Activated CD4-positive, alpha-beta T cell treated with anti-CD3 and anti-CD28 coated beads for 36 hours (primary cell): ENCODE data around the gene XPR1. TPM values are rescaled to one million over a fixed set of nuclear protein-coding genes. Genes with fewer than 3 reads are reported as not detected.

Experiments used
- ATAC-seq: fragments of 200-7000 bp; cut with Tn5 transposase; one replicate; pipeline ENCODE4 v1.10.0; 2021; ENCODE audit warnings: mild to moderate bottlenecking, moderate library complexity
- CTCF ChIA-PET: fragments of 350-600 bp; sonication (Branson Sonifier 250); formaldehyde crosslinking; loops from one replicate; lab custom pipeline; 2021; ENCODE audit warnings: antibody characterized with exemption; lab: Charles Lee
- POLR2A ChIA-PET: fragments of 350-600 bp; sonication (Branson Sonifier 250); formaldehyde crosslinking; loops from one replicate; lab custom pipeline; 2021; ENCODE audit warnings: antibody characterized with exemption, inconsistent platforms; lab: Charles Lee
- DNase-seq: peaks from one replicate; pipeline ENCODE4 v3.0.0-alpha.2; 2020
- H3K27ac Mint-ChIP-seq: one replicate; pipeline ENCODE4 v1.8.0; 2021; ENCODE audit warnings: mixed read lengths
- H3K27me3 Mint-ChIP-seq: one replicate; pipeline ENCODE4 v1.8.0; 2021; ENCODE audit warnings: mixed read lengths
- H3K36me3 Mint-ChIP-seq: one replicate; pipeline ENCODE4 v1.8.0; 2021; ENCODE audit warnings: low read depth, mixed read lengths
- H3K4me1 Mint-ChIP-seq: one replicate; pipeline ENCODE4 v1.8.0; 2021; ENCODE audit warnings: mixed read lengths
- H3K4me3 Mint-ChIP-seq: one replicate; pipeline ENCODE4 v1.8.0; 2021; ENCODE audit warnings: mild to moderate bottlenecking, moderate library complexity, mixed read lengths
- H3K9me3 Mint-ChIP-seq: one replicate; pipeline ENCODE4 v1.8.0; 2021; ENCODE audit warnings: low read depth, mixed read lengths
- intact Hi-C, 2 experiments: fragments of 100-400 bp; cut with DNase I in 1 of 2; cut with micrococcal nuclease in 1 of 2; formaldehyde crosslinking; loops; one replicate each; pipeline versions ENCODE4 v1.14.2 to v1.15.1; 2022 to 2024; cut with DNase I, micrococcal nuclease
- total RNA-seq, 2 experiments: library from RNA; stranded (reverse); gene quantifications; one replicate each; pipeline ENCODE4 v1.2.3, GENCODE V29; 2021

XPR1 gene
- total RNA-seq, 2 experiments from 2014 or later, result 18.4 to 25.2 TPM

- CTCF ChIA-PET, result interaction anchor here (0.7 kb wide), 1 partner anchor 53 kb away, joined by 3 read pairs; no protein-coding TSS in a partner anchor
- ATAC-seq (no peak), DNase-seq (no peak)
- POLR2A ChIA-PET, result no interaction called here
- no peaks in the 10 kb centered on the region for H3K36me3 Mint-ChIP-seq
- H3K4me3 Mint-ChIP-seq, result no peak overlapping the region
- H3K9me3 Mint-ChIP-seq, result no peaks in the 10 kb centered on the region
- no peaks in the 10 kb centered on the region for H3K4me1 Mint-ChIP-seq
- no peak overlapping the region for H3K27ac Mint-ChIP-seq
- peaks cover 2% of the 10 kb centered on the region for H3K27me3 Mint-ChIP-seq
- intact Hi-C loops, result no loop called here
These were observed 302.7 kb downstream of the XPR1 start for GRCh38 chr1:180934563-180934962.

GRCh38 chr1:180935326-180936109 lies 303.7 kb downstream of the XPR1 start:
- POLR2A ChIA-PET, result no interaction called here
- ATAC-seq (no peak), DNase-seq (no peak)
- CTCF ChIA-PET, result interaction anchor here (0.7 kb wide), 1 partner anchor 54 kb away, joined by 3 read pairs; no protein-coding TSS in a partner anchor
- intact Hi-C loops, result no loop called here
- Mint-ChIP-seq H3K36me3 (no peaks in the 10 kb centered on the region), H3K27ac (no peak overlapping the region), H3K4me3 (no peak overlapping the region), H3K4me1 (no peaks in the 10 kb centered on the region), H3K9me3 (no peaks in the 10 kb centered on the region), H3K27me3 (peaks cover 2% of the 10 kb centered on the region)

GRCh38 chr1:180936110-180937011 lies 304.5 kb downstream of the XPR1 start:
- intact Hi-C loops, result no loop called here
- no peaks in the 10 kb centered on the region for H3K4me1 Mint-ChIP-seq
- CTCF ChIA-PET, result interaction anchor here (0.6 kb wide), 1 partner anchor 10 kb away, joined by 3 read pairs; no protein-coding TSS in a partner anchor

GRCh38 chr1:180937012-180937372 lies 305.2 kb downstream of the XPR1 start:
- intact Hi-C loops, result no loop called here
- H3K27me3 Mint-ChIP-seq, result peaks cover 2% of the 10 kb centered on the region
- CTCF ChIA-PET, result no interaction called here
- H3K27ac Mint-ChIP-seq, result no peak overlapping the region
- no peaks in the 10 kb centered on the region for H3K36me3 Mint-ChIP-seq
- H3K4me3 Mint-ChIP-seq, result no peak overlapping the region
- ATAC-seq (no peak), DNase-seq (no peak)
- H3K9me3 Mint-ChIP-seq, result no peaks in the 10 kb centered on the region
- POLR2A ChIA-PET, result no interaction called here
- H3K4me1 Mint-ChIP-seq, result no peaks in the 10 kb centered on the region

More at GRCh38 chr1:180936110-180937011, 304.5 kb downstream of the XPR1 start:
- Mint-ChIP-seq H3K4me3 (no peak overlapping the region), H3K36me3 (no peaks in the 10 kb centered on the region), H3K27me3 (peaks cover 2% of the 10 kb centered on the region), H3K27ac (no peak overlapping the region), H3K9me3 (no peaks in the 10 kb centered on the region)
- POLR2A ChIA-PET, result no interaction called here
- no peak for DNase-seq
- no peak for ATAC-seq

- Mint-ChIP-seq H3K27me3 (peaks cover 2% of the 10 kb centered on the region), H3K4me1 (no peaks in the 10 kb centered on the region), H3K9me3 (no peaks in the 10 kb centered on the region), H3K36me3 (no peaks in the 10 kb centered on the region), H3K27ac (no peak overlapping the region), H3K4me3 (no peak overlapping the region)
- intact Hi-C loops, result no loop called here
- ChIA-PET CTCF (interaction anchor here (0.7 kb wide), 2 partner anchors 15 to 34 kb away, joined by 3 read pairs; no protein-coding TSS in a partner anchor), POLR2A (no interaction called here)
- DNase-seq, result no peak
- ATAC-seq, result no peak
These were observed 305.9 kb downstream of the XPR1 start for GRCh38 chr1:180937624-180938225.

- no peak overlapping the region for H3K27ac Mint-ChIP-seq
- H3K9me3 Mint-ChIP-seq, result no peaks in the 10 kb centered on the region
- intact Hi-C loops, result no loop called here
- no peak for DNase-seq
- ChIA-PET CTCF (interaction anchor here (0.5 to 0.9 kb wide), 3 partner anchors 14 to 45 kb away, joined by 3 read pairs; no protein-coding TSS in a partner anchor), POLR2A (interaction anchor here (0.7 kb wide), 1 partner anchor 12 kb away, joined by 3 read pairs; no protein-coding TSS in a partner anchor)
- no peak overlapping the region for H3K4me3 Mint-ChIP-seq
- H3K36me3 Mint-ChIP-seq, result no peaks in the 10 kb centered on the region
- no peaks in the 10 kb centered on the region for H3K4me1 Mint-ChIP-seq
- no peak for ATAC-seq
- peaks cover 2% of the 10 kb centered on the region for H3K27me3 Mint-ChIP-seq
These were observed 307.4 kb downstream of the XPR1 start for GRCh38 chr1:180939073-180939710.

- ATAC-seq (no peak), DNase-seq (no peak)
- CTCF ChIA-PET, result interaction anchor here (0.9 kb wide), 1 partner anchor 26 kb away, joined by 3 read pairs; no protein-coding TSS in a partner anchor
- no peaks in the 10 kb centered on the region for H3K36me3 Mint-ChIP-seq
- peaks cover 2% of the 10 kb centered on the region for H3K27me3 Mint-ChIP-seq
- no peak overlapping the region for H3K27ac Mint-ChIP-seq
- no peak overlapping the region for H3K4me3 Mint-ChIP-seq
- POLR2A ChIA-PET, result interaction anchor here (0.7 kb wide), 1 partner anchor 12 kb away, joined by 3 read pairs; no protein-coding TSS in a partner anchor
- intact Hi-C loops, result no loop called here
- no peaks in the 10 kb centered on the region for H3K9me3 Mint-ChIP-seq
- no peaks in the 10 kb centered on the region for H3K4me1 Mint-ChIP-seq
These were observed 307.9 kb downstream of the XPR1 start for GRCh38 chr1:180939711-180940103.

Other genes with a start within 250 kb of the XPR1 start
- 10 to 100 TPM; 45.6 to 46.8 TPM for gene ACBD6, start 129.4 kb upstream of the XPR1 start, total RNA-seq
- gene OVAAL, start 73.1 kb upstream of the XPR1 start, total RNA-seq, result not detected